Measurements from ENCODE around the gene CHST11. TPM values are rescaled to one million over a fixed set of nuclear protein-coding genes. Genes with fewer than 3 reads are reported as not detected.

The CHST11 gene
- total and polyA plus RNA-seq, 7 donors = 0.60 to 22.8 (median 10.0) TPM

- no peaks in the 10 kb centered on the region for H3K27me3 ChIP-seq
- no peak overlapping the region for H3K4me3 ChIP-seq
- no peaks in the 10 kb centered on the region for H3K36me3 ChIP-seq
- peaks cover 0 to 46% (median 28%) of the 10 kb centered on the region in 4 donors for H3K4me1 ChIP-seq
- H3K27ac ChIP-seq = no peak overlapping the region
- TF ChIP-seq EP300 (IDR thresholded peaks at IDR 0.05) = no peak
- TF ChIP-seq POLR2AphosphoS5 (IDR thresholded peaks at IDR 0.05) = no peak
- no peak for TF ChIP-seq POLR2A (IDR thresholded peaks at IDR 0.05)
- TF ChIP-seq CTCF (IDR thresholded peaks at IDR 0.05) = no peak
- intact Hi-C loops (cut with DNase I) = no loop called here
- no peaks in the 10 kb centered on the region for H3K9me3 ChIP-seq
- 52 to 91% methylated on average over 3 of the region's 3 CpGs for whole genome bisulfite sequencing, 2 donors
- no peak for DNase-seq
Measured at GRCh38 chr12:104686196-104686595, 229.4 kb downstream of the CHST11 start.

- Histone ChIP-seq H3K9me3 (no peaks in the 10 kb centered on the region), H3K27me3 (no peaks in the 10 kb centered on the region), H3K36me3 (no peaks in the 10 kb centered on the region), H3K4me3 (no peak overlapping the region), H3K27ac (no peak overlapping the region), H3K4me1 (peaks cover 0 to 36% (median 23%) of the 10 kb centered on the region in 4 donors)
- WGBS, 2 donors = 75 to 87% methylated on average over 11 of the region's 11 CpGs
- DNase-seq = no peak
- intact Hi-C loops (cut with DNase I) = no loop called here
- no peak for TF ChIP-seq CTCF (IDR thresholded peaks at IDR 0.05)
- TF ChIP-seq EP300 (IDR thresholded peaks at IDR 0.05) = no peak
- TF ChIP-seq POLR2AphosphoS5 (IDR thresholded peaks at IDR 0.05) = no peak
- no peak for TF ChIP-seq POLR2A (IDR thresholded peaks at IDR 0.05)
Measured at GRCh38 chr12:104687823-104688573, 231.2 kb downstream of the CHST11 start.

GRCh38 chr12:104689635-104690034 is 232.9 kb downstream of the CHST11 start:
- intact Hi-C loops (cut with DNase I) = no loop called here
- WGBS, 2 donors = 75 to 85% methylated on average over 4 of the region's 4 CpGs
- H3K27me3 ChIP-seq = no peaks in the 10 kb centered on the region
- H3K4me1 ChIP-seq = peaks cover 0 to 20% (median 14%) of the 10 kb centered on the region in 4 donors
- H3K9me3 ChIP-seq = no peaks in the 10 kb centered on the region
- no peaks in the 10 kb centered on the region for H3K36me3 ChIP-seq
- H3K27ac ChIP-seq = no peak overlapping the region
- no peak for DNase-seq
- TF ChIP-seq EP300 (IDR thresholded peaks at IDR 0.05) (no peak), CTCF (IDR thresholded peaks at IDR 0.05) (no peak), POLR2A (IDR thresholded peaks at IDR 0.05) (no peak), POLR2AphosphoS5 (IDR thresholded peaks at IDR 0.05) (no peak)
- H3K4me3 ChIP-seq = no peak overlapping the region

GRCh38 chr12:104691721-104692556 is 235.2 kb downstream of the CHST11 start:
- Histone ChIP-seq H3K27ac (no peak overlapping the region), H3K4me1 (peaks cover 0 to 5% (median 0%) of the 10 kb centered on the region in 4 donors), H3K9me3 (no peaks in the 10 kb centered on the region), H3K36me3 (no peaks in the 10 kb centered on the region), H3K27me3 (no peaks in the 10 kb centered on the region), H3K4me3 (no peak overlapping the region)
- intact Hi-C loops (cut with DNase I) = no loop called here
- WGBS, 2 donors = 75 to 85% methylated on average over 19 of the region's 19 CpGs
- no peak for DNase-seq
- TF ChIP-seq CTCF (IDR thresholded peaks at IDR 0.05) (no peak), POLR2AphosphoS5 (IDR thresholded peaks at IDR 0.05) (no peak), POLR2A (IDR thresholded peaks at IDR 0.05) (no peak), EP300 (IDR thresholded peaks at IDR 0.05) (no peak)

Data from sigmoid colon (tissue), 7 donors.